VCaP (cell line): ENCODE measurements around the gene APOE.

Experiments
- H3K27ac ChIP-seq: fragments of 450-650 bp; 2 replicates; pipeline ENCODE4 v1.5.1; 2017
- CTCF ChIP-seq: fragments of 450-650 bp; conservative IDR thresholded peaks from 2 replicates; pipeline ENCODE4 v1.5.1; 2017; ENCODE audit warnings: mild to moderate bottlenecking, moderate library complexity

APOE gene

GRCh38 chr19:44942067-44942571 lies 36.5 kb downstream of the APOE start, which contains the start of gene APOC4:
Gene APOC4 (plus strand): TSS chr19:44942237. CDS start chr19:44942278, 41 bp downstream.
- no peak for TF ChIP-seq CTCF
- H3K27ac ChIP-seq, result no peak within 1 kb of the TSS

GRCh38 chr19:44943801-44944249 lies 38.2 kb downstream of the APOE start:
- H3K27ac ChIP-seq, result no peak overlapping the region

GRCh38 chr19:44947041-44947581 lies 41.5 kb downstream of the APOE start:
- no peak overlapping the region for H3K27ac ChIP-seq
- TF ChIP-seq CTCF, result no peak

More at GRCh38 chr19:44943801-44944249, 38.2 kb downstream of the APOE start:
- no peak for TF ChIP-seq CTCF

GRCh38 chr19:44948237-44948636 lies 42.6 kb downstream of the APOE start:
- no peak overlapping the region for H3K27ac ChIP-seq
- TF ChIP-seq CTCF, result no peak

GRCh38 chr19:44948763-44949374 lies 43.3 kb downstream of the APOE start:
- H3K27ac ChIP-seq, result no peak overlapping the region
- TF ChIP-seq CTCF, result no peak

- no peak overlapping the region for H3K27ac ChIP-seq
- no peak for TF ChIP-seq CTCF
These were observed 44.0 kb downstream of the APOE start for GRCh38 chr19:44949550-44949949.

- TF ChIP-seq CTCF, result peak; percentile 96
These were observed 45.9 kb downstream of the APOE start for GRCh38 chr19:44951179-44952159.

More at GRCh38 chr19:44951179-44952159, 45.9 kb downstream of the APOE start:
- peak overlapping the region; percentile 69 for H3K27ac ChIP-seq
